Measurements from ENCODE around the gene IQCF5. TPM values are rescaled to one million over a fixed set of nuclear protein-coding genes. Genes with fewer than 3 reads are reported as not detected.

IQCF5 gene
- total RNA-seq, 1 experiment from 2014 or later, result not detected

GRCh38 chr3:51894939-51895338 is 19.5 kb upstream of the IQCF5 start:
- Mint-ChIP-seq H3K27ac (no peak overlapping the region), H3K9me3 (peaks cover 0 to 3% of the 10 kb centered on the region in 2 experiments; a peak in 2 of 5 replicates), H3K27me3 (ENCODE audit: low read depth) (peaks cover 11% of the 10 kb centered on the region), H3K4me3 (no peak overlapping the region), H3K4me1 (peaks cover 32 to 35% of the 10 kb centered on the region in 2 experiments), H3K36me3 (ENCODE audit: insufficient read depth in 1 of 3, low read depth in 3 of 3) (no peaks in the 10 kb centered on the region)
- no peaks in the 10 kb centered on the region for H3K27me3 ChIP-seq (ENCODE audit: insufficient read depth, low read length)
- H3K9me3 ChIP-seq (ENCODE audit: control insufficient read depth, low read depth, low read length), result no peaks in the 10 kb centered on the region
- H2BK15ac ChIP-seq (ENCODE audit: low read depth, low read length), result no peak overlapping the region
- H4K5ac ChIP-seq (ENCODE audit: insufficient read length, low read depth, low read length), result no peak overlapping the region
- TF ChIP-seq, protein P1, sequence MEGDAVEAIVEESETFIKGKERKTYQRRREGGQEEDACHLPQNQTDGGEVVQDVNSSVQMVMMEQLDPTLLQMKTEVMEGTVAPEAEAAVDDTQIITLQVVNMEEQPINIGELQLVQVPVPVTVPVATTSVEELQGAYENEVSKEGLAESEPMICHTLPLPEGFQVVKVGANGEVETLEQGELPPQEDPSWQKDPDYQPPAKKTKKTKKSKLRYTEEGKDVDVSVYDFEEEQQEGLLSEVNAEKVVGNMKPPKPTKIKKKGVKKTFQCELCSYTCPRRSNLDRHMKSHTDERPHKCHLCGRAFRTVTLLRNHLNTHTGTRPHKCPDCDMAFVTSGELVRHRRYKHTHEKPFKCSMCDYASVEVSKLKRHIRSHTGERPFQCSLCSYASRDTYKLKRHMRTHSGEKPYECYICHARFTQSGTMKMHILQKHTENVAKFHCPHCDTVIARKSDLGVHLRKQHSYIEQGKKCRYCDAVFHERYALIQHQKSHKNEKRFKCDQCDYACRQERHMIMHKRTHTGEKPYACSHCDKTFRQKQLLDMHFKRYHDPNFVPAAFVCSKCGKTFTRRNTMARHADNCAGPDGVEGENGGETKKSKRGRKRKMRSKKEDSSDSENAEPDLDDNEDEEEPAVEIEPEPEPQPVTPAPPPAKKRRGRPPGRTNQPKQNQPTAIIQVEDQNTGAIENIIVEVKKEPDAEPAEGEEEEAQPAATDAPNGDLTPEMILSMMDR (conservative IDR thresholded peaks at IDR 0.05), result no peak
- H3K4ac ChIP-seq (ENCODE audit: low read depth, low read length), result no peak overlapping the region
- H3K23me2 ChIP-seq (ENCODE audit: insufficient read length, low read depth, low read length, poor library complexity, severe bottlenecking), result no peaks in the 10 kb centered on the region
- no peak overlapping the region for H3K18ac ChIP-seq (ENCODE audit: insufficient read length, low read depth, low read length)
- no peak overlapping the region for H3K27ac ChIP-seq (ENCODE audit: insufficient read length, low read depth, low read length)
- WGBS (ENCODE audit: extremely low coverage, insufficient read length, low lambda C conversion rate), result no CpG with 5 or more reads among the region's 16 CpGs
- no peak overlapping the region for H3K56ac ChIP-seq (ENCODE audit: insufficient read length, low read depth, low read length)
- H4K91ac ChIP-seq (ENCODE audit: insufficient read length, low read depth, low read length), result no peak overlapping the region
- H3K79me2 ChIP-seq (ENCODE audit: insufficient read depth, low read length), result no peaks in the 10 kb centered on the region
- no peak overlapping the region for H2AK5ac ChIP-seq (ENCODE audit: insufficient read length, low read length)
- H4K8ac ChIP-seq (replicated peaks; ENCODE audit: insufficient read length, low read depth, low read length), result no peak overlapping the region
- H3K14ac ChIP-seq (ENCODE audit: insufficient read depth, low read length), result no peak overlapping the region
- DNase-seq, result no peak
- no peak overlapping the region for H2BK5ac ChIP-seq (ENCODE audit: insufficient read length, low read length)
- H2BK12ac ChIP-seq (ENCODE audit: insufficient read length, low read depth, low read length), result no peak overlapping the region
- H3K4me1 ChIP-seq (ENCODE audit: insufficient read depth, low read length), result no peaks in the 10 kb centered on the region
- H3K79me1 ChIP-seq (ENCODE audit: insufficient read depth, low read depth, low read length, poor library complexity, severe bottlenecking), result no peaks in the 10 kb centered on the region
- no peak overlapping the region for H2BK20ac ChIP-seq (ENCODE audit: low read depth, low read length, poor library complexity, severe bottlenecking)
- H3K4me2 ChIP-seq (ENCODE audit: insufficient read depth, insufficient read length, low read length), result no peak overlapping the region
- no peak overlapping the region for H3K9ac ChIP-seq (ENCODE audit: extremely low read depth, insufficient read length, low read length)
- H2BK120ac ChIP-seq (ENCODE audit: low read depth, low read length, poor library complexity, severe bottlenecking), result no peak overlapping the region
- H2AFZ ChIP-seq (ENCODE audit: low read length), result no peak overlapping the region
- no peak overlapping the region for H3T11ph ChIP-seq (ENCODE audit: low read length)
- H4K20me1 ChIP-seq (ENCODE audit: control insufficient read depth, insufficient read depth, insufficient read length), result no peaks in the 10 kb centered on the region
- no peak overlapping the region for H3K23ac ChIP-seq (ENCODE audit: insufficient read length, low read depth, low read length)

All from H9 (cell line).